Sigmoid colon (tissue), 7 donors: ENCODE data around the gene FAM240A. TPM values are rescaled to one million over a fixed set of nuclear protein-coding genes. Genes with fewer than 3 reads are reported as not detected.

Experiments used
- DNase-seq: peaks from one replicate; pipeline ENCODE4 v3.0.0-alpha.2; 2019
- H3K27ac ChIP-seq, 4 donors: fragments of 200-600 bp; sonication (generic); one replicate each; pipeline ENCODE4 v1.5.1; 2016 to 2019; ENCODE audit warnings: mild to moderate bottlenecking in 1 of 4
- H3K27me3 ChIP-seq, 3 donors: fragments of 200-600 bp; sonication (generic); one replicate each; pipeline ENCODE4 v1.5.1; 2019; ENCODE audit warnings: mild to moderate bottlenecking in 1 of 3
- H3K36me3 ChIP-seq, 4 donors: fragments of 200-600 bp; sonication (generic); one replicate each; pipeline ENCODE4 v1.5.1; 2016 to 2019
- H3K4me1 ChIP-seq, 4 donors: fragments of 200-600 bp; sonication (generic); one replicate each; pipeline ENCODE4 v1.5.1; 2017 to 2019
- H3K4me3 ChIP-seq, 4 donors: fragments of 200-600 bp; sonication (generic); one replicate each; pipeline ENCODE4 v1.5.1; 2017 to 2019; ENCODE audit warnings: mild to moderate bottlenecking in 2 of 4, moderate library complexity in 1 of 4
- H3K9me3 ChIP-seq, 4 donors: fragments of 200-600 bp in 3 of 4; sonication (generic) in 3 of 4; one replicate each; pipeline versions ENCODE4 v1.5.1 to v1.6.1; 2013 to 2019
- EP300 ChIP-seq, 4 donors: sonication (generic); formaldehyde crosslinking; IDR thresholded peaks; one replicate each; pipeline ENCODE4 v1.6.1; 2017; ENCODE audit warnings: antibody characterized with exemption in 4 of 4
- POLR2A ChIP-seq, 2 donors: fragments of 450-650 bp; IDR thresholded peaks; one replicate each; pipeline ENCODE4 v1.6.1; 2016; ENCODE audit warnings: antibody characterized with exemption in 2 of 2, mild to moderate bottlenecking in 2 of 2, moderate library complexity in 2 of 2
- POLR2AphosphoS5 ChIP-seq, 4 donors: sonication (generic); formaldehyde crosslinking; IDR thresholded peaks; one replicate each; pipeline ENCODE4 v1.6.1; 2017; ENCODE audit warnings: antibody characterized with exemption in 4 of 4
- WGBS, 2 donors: extraction: QIAGEN DNeasy Blood & Tissue Kit; methylation state at CpG; one replicate each; pipeline ENCODE4 v1.1.7; 2013; 5-methylcytosine and 5-hydroxymethylcytosine counted together
- intact Hi-C: fragments of 100-400 bp; cut with DNase I; formaldehyde crosslinking; loops from one replicate; pipeline ENCODE4 v1.15.1; 2023
- polyA plus RNA-seq, 3 donors: library from polyadenylated mRNA; stranded (reverse); fragments of 200-250 nt; gene quantifications; one replicate each; pipeline ENCODE4 v1.2.3, GENCODE V29; 2013
- total RNA-seq, 4 donors: library from RNA; depleted of rRNA; stranded (reverse); fragments of >200 nt; gene quantifications; one replicate each; pipeline ENCODE4 v1.1.0, GENCODE V29; 2016
- TF ChIP-seq, protein P1 (sequence below), 4 experiments: fragments of 450-650 bp in 3 of 4; fragments of 200-600 bp in 1 of 4; IDR thresholded peaks; one replicate each; pipeline ENCODE4 v1.5.1; 2016 to 2019; ENCODE audit warnings: antibody characterized with exemption in 4 of 4, mild to moderate bottlenecking in 3 of 4, moderate library complexity in 2 of 4
- donor health status: healthy with polysubstance abuse.
- donor health status: Bipolar disorder and iron deficiency.
- donor health status: healthy.

FAM240A gene
- total and polyA plus RNA-seq, 7 donors = not detected

DNA sequence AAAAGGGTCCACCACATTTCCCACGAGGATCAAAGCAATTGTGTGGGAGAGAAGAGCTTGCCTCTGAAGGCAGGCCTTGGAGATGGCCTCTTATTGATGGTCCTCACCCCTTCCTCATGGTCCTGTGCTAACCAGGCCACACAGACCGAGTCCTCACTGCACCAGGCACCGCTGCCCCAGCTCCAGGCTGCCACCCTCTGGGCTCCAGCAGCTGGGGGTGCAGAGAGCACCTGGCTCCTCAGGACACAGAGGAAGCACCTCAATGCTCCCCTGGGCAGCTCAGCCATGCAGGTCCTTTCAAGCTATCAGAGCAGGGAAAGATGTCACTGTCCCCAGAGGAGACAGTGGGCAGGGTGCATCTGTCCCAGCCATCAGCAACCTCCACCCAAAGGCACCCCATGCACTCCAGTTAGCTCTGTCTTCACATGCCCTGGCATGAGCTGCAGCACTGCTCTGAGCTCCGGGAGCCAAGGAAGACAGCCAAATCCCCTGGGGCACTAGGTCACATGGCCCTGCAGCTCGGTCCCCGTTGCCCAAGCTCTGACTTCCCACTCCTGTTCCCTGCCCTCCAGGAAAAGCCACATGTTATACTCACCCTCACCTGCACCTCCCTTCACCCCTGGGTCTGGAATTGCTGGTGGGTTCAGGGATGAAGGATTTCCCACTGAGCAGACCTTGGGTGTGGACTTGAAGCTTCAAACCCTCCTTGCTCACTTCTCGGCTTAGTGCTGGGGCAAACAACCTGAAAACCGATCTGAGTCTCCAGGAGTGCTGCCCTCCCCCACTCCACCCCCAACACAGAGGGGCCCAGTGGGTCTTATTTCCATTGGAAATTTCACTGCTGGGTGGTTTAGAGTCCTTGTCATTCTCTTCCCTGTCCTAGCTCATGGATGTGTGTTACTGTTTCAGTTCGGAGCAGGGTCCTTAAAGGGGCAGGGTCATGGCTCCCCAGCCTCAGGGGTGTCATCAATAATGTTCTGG is 48.5 kb downstream of the FAM240A start:
- no peaks in the 10 kb centered on the region for H3K36me3 ChIP-seq
- no peaks in the 10 kb centered on the region for H3K9me3 ChIP-seq
- WGBS, 2 donors = 62 to 66% methylated on average over 9 of the region's 9 CpGs
- H3K27me3 ChIP-seq = no peaks in the 10 kb centered on the region
- intact Hi-C loops = no loop called here
- no peak overlapping the region for H3K4me3 ChIP-seq
- no peak overlapping the region for H3K27ac ChIP-seq
- H3K4me1 ChIP-seq = peaks cover 0 to 13% (median 3%) of the 10 kb centered on the region in 4 donors
- peak; percentile 54 for DNase-seq
- no peak for TF ChIP-seq EP300 (IDR thresholded peaks at IDR 0.05)
- TF ChIP-seq, protein P1, sequence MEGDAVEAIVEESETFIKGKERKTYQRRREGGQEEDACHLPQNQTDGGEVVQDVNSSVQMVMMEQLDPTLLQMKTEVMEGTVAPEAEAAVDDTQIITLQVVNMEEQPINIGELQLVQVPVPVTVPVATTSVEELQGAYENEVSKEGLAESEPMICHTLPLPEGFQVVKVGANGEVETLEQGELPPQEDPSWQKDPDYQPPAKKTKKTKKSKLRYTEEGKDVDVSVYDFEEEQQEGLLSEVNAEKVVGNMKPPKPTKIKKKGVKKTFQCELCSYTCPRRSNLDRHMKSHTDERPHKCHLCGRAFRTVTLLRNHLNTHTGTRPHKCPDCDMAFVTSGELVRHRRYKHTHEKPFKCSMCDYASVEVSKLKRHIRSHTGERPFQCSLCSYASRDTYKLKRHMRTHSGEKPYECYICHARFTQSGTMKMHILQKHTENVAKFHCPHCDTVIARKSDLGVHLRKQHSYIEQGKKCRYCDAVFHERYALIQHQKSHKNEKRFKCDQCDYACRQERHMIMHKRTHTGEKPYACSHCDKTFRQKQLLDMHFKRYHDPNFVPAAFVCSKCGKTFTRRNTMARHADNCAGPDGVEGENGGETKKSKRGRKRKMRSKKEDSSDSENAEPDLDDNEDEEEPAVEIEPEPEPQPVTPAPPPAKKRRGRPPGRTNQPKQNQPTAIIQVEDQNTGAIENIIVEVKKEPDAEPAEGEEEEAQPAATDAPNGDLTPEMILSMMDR (IDR thresholded peaks at IDR 0.05) = no peak

DNA sequence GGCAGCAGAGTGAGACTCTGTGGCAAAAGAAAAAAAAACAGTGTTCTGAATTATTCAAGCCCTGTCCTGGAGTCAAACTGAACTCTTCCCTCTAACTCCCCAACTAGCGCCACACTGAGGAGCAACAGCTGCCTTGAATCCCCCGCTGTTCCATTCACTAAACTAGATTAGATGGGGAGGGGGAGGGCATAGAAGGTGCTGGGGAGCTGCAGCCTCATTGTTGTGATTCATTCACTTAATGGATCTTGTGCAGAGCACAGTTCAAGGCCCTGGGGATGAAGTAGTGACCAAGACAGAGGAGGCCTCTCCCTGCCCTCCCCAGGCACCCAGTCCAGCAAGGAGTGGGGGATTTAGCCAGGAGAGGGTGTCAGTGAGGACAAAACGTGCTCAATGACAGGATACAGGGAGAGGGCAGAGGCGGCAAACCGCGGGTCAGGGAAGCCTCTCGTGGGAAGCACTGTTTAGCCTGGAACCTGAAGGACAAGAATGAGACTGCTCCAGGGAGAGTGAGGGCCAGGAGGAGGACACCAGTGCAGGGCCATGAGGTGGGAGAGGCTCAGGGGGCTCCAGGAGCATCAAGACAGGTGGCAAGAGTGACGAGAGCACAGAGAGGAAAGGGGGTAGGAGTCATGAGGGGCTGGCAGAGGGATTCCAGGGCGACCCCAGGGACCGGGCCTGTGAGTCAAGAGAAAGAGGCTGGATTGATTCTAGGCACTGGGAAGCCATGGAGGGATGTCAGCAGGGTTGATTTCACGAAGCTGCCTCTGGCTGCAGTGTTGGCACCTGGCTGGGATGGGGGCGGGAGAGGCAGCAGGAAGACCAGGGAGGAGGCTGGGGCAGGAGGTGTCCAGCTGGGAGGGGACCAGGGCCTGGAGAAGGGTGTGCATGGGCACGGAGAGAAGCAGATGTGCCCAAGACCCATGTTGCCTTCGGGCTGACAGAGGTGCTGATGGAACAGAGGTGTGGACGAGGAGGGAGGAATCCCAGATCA is 49.7 kb downstream of the FAM240A start:
- peak; percentile 39 for DNase-seq
- H3K27ac ChIP-seq = no peak overlapping the region
- H3K9me3 ChIP-seq = no peaks in the 10 kb centered on the region
- WGBS, 2 donors = 83 to 87% methylated on average over 15 of the region's 15 CpGs
- peaks cover 0 to 25% (median 11%) of the 10 kb centered on the region in 4 donors for H3K4me1 ChIP-seq
- no peaks in the 10 kb centered on the region for H3K36me3 ChIP-seq
- TF ChIP-seq POLR2A (IDR thresholded peaks at IDR 0.05) = no peak
- no peak for TF ChIP-seq POLR2AphosphoS5 (IDR thresholded peaks at IDR 0.05)
- no peak for TF ChIP-seq EP300 (IDR thresholded peaks at IDR 0.05)
- TF ChIP-seq, protein P1 (IDR thresholded peaks at IDR 0.05) = no peak
- intact Hi-C loops = no loop called here
- H3K27me3 ChIP-seq = no peaks in the 10 kb centered on the region
- no peak overlapping the region for H3K4me3 ChIP-seq

DNA sequence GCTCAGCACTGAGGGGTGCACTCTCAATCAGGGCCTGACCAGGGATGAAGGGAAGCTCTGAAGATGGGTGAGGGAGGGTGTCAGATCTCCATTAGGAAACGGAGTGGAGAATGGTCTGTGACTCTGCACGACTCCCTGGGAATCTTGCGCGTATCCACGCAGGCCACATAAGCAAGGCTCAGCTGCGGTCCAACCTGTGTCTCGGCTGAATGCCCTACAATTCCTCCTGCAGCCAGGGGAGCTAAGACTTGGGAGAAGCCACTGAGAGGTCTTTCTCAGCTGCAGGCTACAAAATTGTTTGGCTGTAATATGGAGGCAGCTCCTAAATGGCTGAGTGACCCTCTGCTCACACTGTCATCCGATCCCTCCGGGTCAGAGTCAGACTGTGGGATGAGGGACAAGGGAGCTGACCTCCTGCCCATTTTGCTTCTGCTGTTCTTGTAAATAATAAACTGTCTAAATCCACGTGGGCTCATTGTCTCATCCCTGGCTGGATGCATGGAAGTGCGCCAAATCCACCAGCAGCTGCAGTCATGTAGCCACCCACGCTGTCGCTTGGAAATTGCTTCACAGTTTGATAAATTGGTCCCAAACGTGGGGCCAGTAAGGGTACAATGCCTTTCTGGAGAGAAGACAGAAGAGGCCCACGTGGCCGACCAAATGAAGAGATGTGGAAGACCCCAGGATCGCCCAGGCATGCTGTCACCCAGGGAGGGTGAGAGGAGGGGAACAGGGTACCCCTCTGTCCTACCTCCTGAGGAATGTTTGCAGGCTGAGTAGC is 50.6 kb downstream of the FAM240A start:
- no peaks in the 10 kb centered on the region for H3K36me3 ChIP-seq
- WGBS, 2 donors = 72 to 77% methylated on average over 17 of the region's 17 CpGs
- intact Hi-C loops = no loop called here
- H3K4me1 ChIP-seq = peaks cover 0 to 27% (median 11%) of the 10 kb centered on the region in 4 donors
- TF ChIP-seq EP300 (IDR thresholded peaks at IDR 0.05) (no peak), POLR2A (IDR thresholded peaks at IDR 0.05) (no peak), POLR2AphosphoS5 (IDR thresholded peaks at IDR 0.05) (no peak)
- TF ChIP-seq, protein P1 (IDR thresholded peaks at IDR 0.05) = no peak
- H3K27me3 ChIP-seq = no peaks in the 10 kb centered on the region
- no peak overlapping the region for H3K27ac ChIP-seq
- no peak overlapping the region for H3K4me3 ChIP-seq
- H3K9me3 ChIP-seq = no peaks in the 10 kb centered on the region
- peak; percentile 68 for DNase-seq

DNA sequence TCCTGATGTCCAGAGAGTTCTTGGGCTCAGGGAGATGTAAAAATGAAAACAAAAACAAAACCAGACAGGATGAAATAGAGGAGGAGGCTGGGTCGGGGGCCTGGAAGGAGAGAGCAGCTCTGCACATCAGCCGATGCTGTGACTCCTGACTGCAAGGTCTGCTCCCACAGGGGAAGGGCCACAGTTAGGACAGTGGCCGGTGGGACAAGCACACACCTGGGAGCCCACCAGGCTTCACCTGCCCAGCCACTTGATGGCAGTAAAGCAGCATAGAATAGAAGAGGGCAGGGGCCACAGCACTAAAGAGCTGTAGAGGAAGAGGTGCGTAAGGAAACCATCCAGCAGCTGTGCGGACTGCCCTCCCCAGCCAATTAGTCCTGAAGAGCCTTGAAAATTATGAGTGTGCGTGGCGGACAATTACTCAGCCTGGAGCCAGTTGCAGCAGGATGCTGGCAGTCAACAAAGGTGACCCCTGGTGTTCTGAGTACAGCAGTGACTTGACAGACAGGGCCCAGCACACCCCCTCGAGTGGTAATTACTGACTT is 51.3 kb downstream of the FAM240A start:
- WGBS, 2 donors = 61 to 63% methylated on average over 8 of the region's 8 CpGs
- Histone ChIP-seq H3K36me3 (no peaks in the 10 kb centered on the region), H3K4me3 (no peak overlapping the region), H3K4me1 (peaks cover 0 to 27% (median 11%) of the 10 kb centered on the region in 4 donors), H3K9me3 (no peaks in the 10 kb centered on the region), H3K27me3 (no peaks in the 10 kb centered on the region), H3K27ac (no peak overlapping the region)
- DNase-seq = peak; percentile 49
- TF ChIP-seq POLR2A (IDR thresholded peaks at IDR 0.05) = no peak
- no peak for TF ChIP-seq POLR2AphosphoS5 (IDR thresholded peaks at IDR 0.05)
- no peak for TF ChIP-seq EP300 (IDR thresholded peaks at IDR 0.05)
- TF ChIP-seq, protein P1 (IDR thresholded peaks at IDR 0.05) = no peak
- intact Hi-C loops = no loop called here
